Epithelial cell of proximal tubule (primary cell): ENCODE measurements around the gene CTIF. TPM values are rescaled to one million over a fixed set of nuclear protein-coding genes. Genes with fewer than 3 reads are reported as not detected.

Source experiments
- DNase-seq: peaks from one replicate; pipeline ENCODE4 v3.0.0-alpha.2; 2011; ENCODE audit warnings: low read depth
- H3K4me3 ChIP-seq: 2 replicates; pipeline ENCODE4 v1.5.1; 2011; ENCODE audit warnings: low read depth, mild to moderate bottlenecking, low read length
- CTCF ChIP-seq: conservative IDR thresholded peaks from 2 replicates; pipeline ENCODE4 v1.5.1; 2012; ENCODE audit warnings: low read depth, mild to moderate bottlenecking, low read length
- total RNA-seq: library from RNA; depleted of rRNA; stranded (reverse); fragments of >200 nt; gene quantifications from 2 replicates; pipeline ENCODE4 v1.2.3, GENCODE V29; 2015

The CTIF gene
- total RNA-seq, 1 donor from 2014 or later: 12.9 TPM

- H3K4me3 ChIP-seq: no peak overlapping the region
- no peak for DNase-seq
- no peak for TF ChIP-seq CTCF
Observed at GRCh38 chr18:48843596-48843995, 304.8 kb downstream of the CTIF start.

GRCh38 chr18:48844271-48844670 is 305.4 kb downstream of the CTIF start:
- no peak overlapping the region for H3K4me3 ChIP-seq
- TF ChIP-seq CTCF: no peak
- DNase-seq: no peak

GRCh38 chr18:48845174-48845573 is 306.3 kb downstream of the CTIF start:
- no peak overlapping the region for H3K4me3 ChIP-seq
- no peak for DNase-seq
- TF ChIP-seq CTCF: no peak

GRCh38 chr18:48846423-48846932 is 307.6 kb downstream of the CTIF start:
- no peak for DNase-seq
- H3K4me3 ChIP-seq: no peak overlapping the region
- TF ChIP-seq CTCF: no peak

- no peak for TF ChIP-seq CTCF
- DNase-seq: no peak
Observed at GRCh38 chr18:48847807-48848486, 309.1 kb downstream of the CTIF start.

GRCh38 chr18:48848641-48849143 is 309.9 kb downstream of the CTIF start:
- no peak for DNase-seq
- TF ChIP-seq CTCF: no peak
- H3K4me3 ChIP-seq: no peak overlapping the region

More at GRCh38 chr18:48847807-48848486, 309.1 kb downstream of the CTIF start:
- H3K4me3 ChIP-seq: no peak overlapping the region
